GM21390 (cell line): ENCODE data around the gene TARM1.

Source experiments
- ATAC-seq: cut with Tn5 transposase; IDR thresholded peaks from one replicate; pipeline ENCODE4 v1.9.1; 2021; ENCODE audit not compliant: unreplicated experiment

The TARM1 gene

DNA sequence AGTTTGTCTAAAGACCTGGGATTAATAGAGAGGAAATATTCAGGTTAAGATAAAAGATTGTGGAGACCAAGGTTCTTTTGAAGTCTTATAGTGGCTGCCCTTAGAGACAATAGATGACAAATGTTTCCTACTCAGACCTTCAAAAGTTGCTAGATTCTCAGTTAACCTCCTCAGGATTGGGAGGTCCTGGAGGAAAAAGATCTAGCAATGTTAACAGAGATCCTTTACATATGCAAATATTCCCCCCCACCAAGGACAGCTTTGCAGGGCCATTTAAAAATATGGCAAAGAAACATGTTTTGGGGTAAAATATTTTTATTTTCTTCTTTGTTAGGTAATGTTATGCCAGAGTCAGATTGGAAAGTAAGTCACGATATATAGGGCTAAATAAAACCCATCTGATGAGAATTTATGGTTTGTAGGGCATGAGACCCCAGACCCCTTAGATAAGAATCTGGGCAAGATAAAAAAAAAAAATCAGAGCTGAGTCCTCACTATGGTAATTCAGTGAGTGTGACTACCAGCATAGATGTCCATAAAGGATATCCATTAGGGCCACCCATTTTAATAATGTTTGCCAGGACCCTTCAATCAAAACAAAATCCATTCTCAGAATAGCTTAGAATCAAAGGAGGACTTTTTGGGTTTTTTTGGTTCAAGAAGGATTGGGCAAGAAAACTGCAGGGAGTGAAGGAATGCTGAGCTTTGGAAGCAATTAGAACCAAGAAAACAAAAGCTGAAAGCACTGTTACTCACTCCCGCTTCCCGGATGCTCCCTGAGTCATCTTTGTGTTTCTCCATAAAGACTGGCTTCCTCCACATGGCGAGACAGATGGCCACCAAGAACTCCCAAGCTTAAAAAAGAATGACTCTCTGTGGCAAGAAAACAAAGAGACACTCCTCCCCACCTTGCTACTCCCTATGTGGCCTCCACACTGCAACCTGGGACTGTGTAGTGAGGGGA, 45.7 kb downstream of the TARM1 start:
- no peak for ATAC-seq

DNA sequence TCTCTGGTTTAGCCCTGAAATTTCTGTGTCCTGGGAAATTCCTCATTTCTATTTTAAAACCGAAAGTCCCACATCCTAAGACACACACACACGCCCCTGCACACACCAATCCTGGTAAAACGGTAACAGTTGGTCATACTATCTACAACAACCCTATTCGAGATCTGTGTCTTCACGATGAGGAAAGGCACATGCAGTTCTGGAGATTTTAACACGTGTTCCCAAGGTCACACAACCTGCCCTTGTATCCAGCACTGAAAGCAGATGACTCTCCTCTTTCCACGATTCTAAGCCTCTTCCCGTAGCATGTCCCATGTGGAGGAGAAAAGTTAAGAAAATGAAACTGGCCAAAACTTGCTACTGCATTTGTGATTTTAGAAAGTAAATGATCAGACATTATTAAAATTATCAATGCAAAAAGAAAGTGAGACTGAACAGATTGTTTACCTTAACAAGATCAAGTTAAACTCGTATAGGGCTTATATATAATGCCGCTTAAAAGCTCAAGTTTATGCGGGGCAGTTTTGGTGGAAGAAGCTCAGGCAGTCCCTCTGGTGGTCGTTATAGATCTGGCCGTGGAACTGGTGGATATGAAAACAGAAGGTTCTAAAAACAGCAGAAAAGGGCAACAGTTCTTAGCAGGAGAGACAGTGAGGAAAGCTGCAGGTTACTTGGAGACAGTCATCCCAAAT, 50.1 kb downstream of the TARM1 start:
- no peak for ATAC-seq

DNA sequence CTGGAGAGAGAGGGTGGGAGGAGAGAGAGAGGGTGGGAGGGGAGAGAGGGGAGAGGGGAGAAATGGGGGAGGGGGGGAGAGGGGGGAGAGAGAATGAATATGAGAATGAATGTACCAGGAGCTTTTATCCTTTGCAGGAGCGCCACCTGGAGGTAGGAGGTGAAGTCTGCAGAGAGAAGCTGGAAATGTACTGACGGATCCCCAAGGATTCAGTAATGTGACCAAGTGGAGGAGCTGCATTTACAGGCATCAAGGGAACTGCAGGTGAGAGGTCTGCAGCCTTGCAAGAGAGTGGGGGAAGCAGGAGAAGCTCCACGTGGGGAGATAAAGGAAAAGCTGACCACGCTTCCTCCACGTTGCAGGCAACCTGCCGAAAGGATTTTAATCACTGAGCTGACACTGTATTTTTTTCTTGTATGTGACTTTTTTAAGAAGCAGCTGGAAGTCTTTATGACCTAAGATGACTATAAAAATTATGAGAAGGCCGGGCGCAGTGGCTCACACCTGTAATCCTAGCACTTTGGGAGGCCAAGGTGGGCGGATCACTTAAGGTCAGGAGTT, 51.2 kb downstream of the TARM1 start:
- ATAC-seq: no peak

DNA sequence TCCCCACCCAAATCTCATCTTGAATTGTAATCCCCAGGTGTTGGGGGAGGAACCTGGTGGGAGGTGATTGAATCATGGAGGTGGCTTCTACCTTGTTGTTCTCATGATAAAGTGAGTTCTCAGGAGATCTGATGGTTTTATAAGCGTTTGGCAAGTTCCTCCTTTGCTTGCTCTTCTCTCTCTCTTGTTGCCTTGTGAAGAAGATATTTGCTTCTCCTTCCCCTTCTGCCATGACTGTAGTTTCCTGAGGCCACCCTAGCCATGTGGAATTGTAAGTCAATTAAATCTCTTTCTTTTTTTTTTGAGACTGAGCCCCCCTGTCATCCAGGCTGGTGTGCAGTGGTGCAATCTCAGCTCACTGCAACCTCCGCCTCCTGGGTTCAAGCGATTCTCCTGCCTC, 51.9 kb downstream of the TARM1 start:
- no peak for ATAC-seq

DNA sequence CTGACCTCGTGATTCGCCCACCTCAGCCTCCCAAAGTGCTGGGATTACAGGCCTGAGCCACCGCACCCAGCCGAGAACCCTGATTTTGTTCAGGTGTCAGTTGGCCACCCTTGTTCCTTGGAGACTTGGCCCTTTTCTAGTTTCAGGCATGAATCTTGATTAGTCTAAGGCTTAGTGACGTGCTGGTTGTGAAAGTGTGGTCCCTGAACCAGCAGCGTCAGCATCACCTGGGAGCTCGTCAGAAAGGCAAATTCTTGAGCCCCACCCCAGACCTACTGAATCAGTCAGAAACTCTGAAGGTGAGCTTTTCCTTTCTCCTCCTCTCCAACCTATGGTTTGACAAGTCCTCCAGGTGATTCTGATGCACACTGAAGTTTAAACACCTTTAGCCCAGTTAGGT, 54.5 kb downstream of the TARM1 start:
- no peak for ATAC-seq

DNA sequence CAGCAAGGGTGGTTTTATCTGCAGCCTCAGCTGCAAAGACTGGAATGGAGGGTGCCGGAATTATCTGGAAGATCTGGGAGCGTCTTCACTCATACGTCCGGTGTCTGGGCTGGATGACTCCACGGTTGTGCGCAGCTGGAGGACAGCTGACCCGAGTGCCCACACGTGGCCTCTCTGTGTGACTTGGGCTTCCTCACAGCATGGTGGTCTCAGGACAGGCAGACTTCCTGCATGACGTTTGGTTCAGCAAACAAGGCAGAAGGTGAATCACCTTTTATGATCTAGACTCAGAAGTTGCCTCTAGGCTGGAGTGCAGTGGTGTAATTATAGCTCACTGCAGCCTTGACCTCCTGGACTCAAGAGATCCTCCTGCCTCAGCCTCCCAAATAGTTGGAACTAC, 56.5 kb downstream of the TARM1 start:
- ATAC-seq: no peak

DNA sequence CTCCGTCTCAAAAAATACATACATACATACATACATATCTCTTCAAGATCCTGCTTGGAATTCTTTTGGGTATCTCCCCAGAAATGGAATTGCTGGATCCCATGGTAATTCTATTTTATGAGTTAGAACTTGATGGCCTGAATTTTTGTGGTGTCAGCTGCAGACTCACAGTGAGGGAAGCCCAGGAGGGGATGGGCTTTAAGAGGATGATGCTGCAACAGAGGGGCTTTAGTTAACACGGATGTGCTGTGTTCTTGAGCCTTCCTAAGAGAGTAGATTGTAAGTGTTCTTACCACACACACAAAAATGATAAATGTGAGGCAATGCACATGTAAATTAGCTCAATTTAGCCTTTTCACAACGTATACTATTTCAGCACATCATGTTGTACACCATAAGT, 58.0 kb downstream of the TARM1 start:
- ATAC-seq: no peak

DNA sequence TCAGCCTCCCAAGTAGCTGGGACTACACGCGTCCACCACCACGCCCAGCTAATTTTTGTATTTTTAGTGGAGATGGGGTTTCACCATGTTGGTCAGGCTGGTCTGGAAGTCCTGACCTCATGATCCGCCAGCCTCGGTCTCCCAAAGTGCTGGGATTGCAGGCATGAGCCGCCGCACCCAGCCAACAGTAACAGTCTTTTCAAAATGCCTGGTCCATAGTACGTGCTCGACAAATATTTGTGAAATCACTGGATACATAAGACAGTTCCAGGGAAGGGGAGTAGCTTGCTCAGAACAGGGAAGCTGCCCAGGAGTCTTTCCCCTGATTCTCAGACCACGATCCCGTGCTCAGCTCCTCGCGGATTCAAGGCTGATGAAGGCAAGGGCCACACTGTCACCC, 59.2 kb downstream of the TARM1 start:
- no peak for ATAC-seq

DNA sequence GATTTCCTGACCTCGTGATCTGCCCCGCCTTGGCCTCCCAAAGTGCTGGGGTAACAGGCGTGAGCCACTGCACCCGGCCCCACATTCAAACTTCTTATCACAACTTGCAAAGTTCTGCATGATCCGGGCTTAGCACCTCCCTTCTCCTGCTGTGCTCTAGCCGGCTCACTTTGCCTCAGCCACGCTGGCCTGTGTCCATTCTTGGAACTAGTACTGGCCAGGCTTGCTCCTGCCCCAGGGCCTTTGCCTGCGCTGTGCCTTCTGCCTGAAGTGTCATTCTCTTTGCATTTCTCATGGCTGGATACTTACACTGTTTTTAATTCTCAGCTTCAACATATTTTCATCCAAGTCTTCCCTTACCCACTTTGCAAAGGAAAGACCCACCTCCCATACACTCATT, 59.8 kb downstream of the TARM1 start:
- no peak for ATAC-seq
